ENCODE results near the gene FCHO2.
"Not testable (repeated sequence)": the region's sequence is repeated elsewhere in the genome, so short reads cannot be mapped to it uniquely, and the experiment has no call there.

Gene FCHO2

DNA sequence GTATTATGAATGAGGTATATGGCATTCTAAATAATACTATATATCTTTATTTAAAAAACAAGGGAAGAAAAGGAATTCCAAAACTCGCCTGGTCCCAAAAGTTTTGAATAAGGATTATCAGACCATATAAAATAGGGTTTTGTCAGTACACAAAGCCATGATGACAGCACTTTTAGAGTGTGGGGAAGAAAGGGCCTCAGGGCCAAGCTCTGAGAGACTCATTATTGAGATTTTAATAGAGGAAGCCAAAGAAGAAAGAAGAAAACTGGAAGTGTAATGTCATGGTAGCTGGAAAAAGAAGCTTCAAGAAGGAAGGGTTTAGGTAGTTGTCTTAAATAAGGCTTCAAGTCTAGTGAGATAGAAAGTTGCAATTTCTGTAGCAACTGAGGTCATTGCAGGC, 53.0 kb downstream of the FCHO2 start:
- no peak overlapping the region for H3K4me3 ChIP-seq (ENCODE audit: low read depth, low read length, poor library complexity, severe bottlenecking)
- no peak overlapping the region for H3K9ac ChIP-seq (ENCODE audit: low read length)
- no peak overlapping the region for H3K27ac ChIP-seq (ENCODE audit: low read depth, low read length, poor library complexity, severe bottlenecking)
- H3K4me2 ChIP-seq (ENCODE audit: low read length) = no peak overlapping the region
- H3K9me3 ChIP-seq (ENCODE audit: low read length) = no peaks in the 10 kb centered on the region
- no peaks in the 10 kb centered on the region for H3K4me1 ChIP-seq (ENCODE audit: insufficient read depth, low read length, severe bottlenecking)
- no peaks in the 10 kb centered on the region for H4K20me1 ChIP-seq (ENCODE audit: insufficient read depth, low read length)
- no peaks in the 10 kb centered on the region for H3K9me2 ChIP-seq (ENCODE audit: low read depth, low read length)
- no peaks in the 10 kb centered on the region for H3K36me3 ChIP-seq (ENCODE audit: insufficient read depth, low read length)
- H3K79me2 ChIP-seq (ENCODE audit: insufficient read depth, low read length) = no peaks in the 10 kb centered on the region
- H3F3A ChIP-seq (ENCODE audit: insufficient read depth, low read length) = no peaks in the 10 kb centered on the region
- no peak overlapping the region for H2AFZ ChIP-seq (ENCODE audit: low read length)
- no peaks in the 10 kb centered on the region for H3K27me3 ChIP-seq (ENCODE audit: insufficient read depth, low read length)
- TF ChIP-seq EZH2 (IDR thresholded peaks at IDR 0.05; ENCODE audit: borderline replicate concordance, low read length) = no peak
- no peak for TF ChIP-seq CTCF (IDR thresholded peaks at IDR 0.05; ENCODE audit: low read length)

- H3K79me2 ChIP-seq (ENCODE audit: insufficient read depth, low read length); H3K27ac ChIP-seq (ENCODE audit: low read depth, low read length, poor library complexity, severe bottlenecking); H3K4me1 ChIP-seq (ENCODE audit: insufficient read depth, low read length, severe bottlenecking); H2AFZ ChIP-seq (ENCODE audit: low read length); H3K9me3 ChIP-seq (ENCODE audit: low read length); H3F3A ChIP-seq (ENCODE audit: insufficient read depth, low read length); H3K36me3 ChIP-seq (ENCODE audit: insufficient read depth, low read length); H4K20me1 ChIP-seq (ENCODE audit: insufficient read depth, low read length); H3K9ac ChIP-seq (ENCODE audit: low read length); H3K4me2 ChIP-seq (ENCODE audit: low read length); H3K4me3 ChIP-seq (ENCODE audit: low read depth, low read length, poor library complexity, severe bottlenecking); H3K27me3 ChIP-seq (ENCODE audit: insufficient read depth, low read length); H3K9me2 ChIP-seq (ENCODE audit: low read depth, low read length): not testable (repeated sequence)
Measured at GRCh38 chr5:73011612-73012011, 55.8 kb downstream of the FCHO2 start.

GRCh38 chr5:73018892-73019291, 63.1 kb downstream of the FCHO2 start:
- no peak for TF ChIP-seq CTCF (IDR thresholded peaks at IDR 0.05; ENCODE audit: low read length)
- TF ChIP-seq EZH2 (IDR thresholded peaks at IDR 0.05; ENCODE audit: borderline replicate concordance, low read length) = no peak
- Histone ChIP-seq H3K4me3 (ENCODE audit: low read depth, low read length, poor library complexity, severe bottlenecking) (no peak overlapping the region), H3K9ac (ENCODE audit: low read length) (no peak overlapping the region), H3K4me2 (ENCODE audit: low read length) (no peak overlapping the region), H4K20me1 (ENCODE audit: insufficient read depth, low read length) (no peaks in the 10 kb centered on the region), H3K36me3 (ENCODE audit: insufficient read depth, low read length) (no peaks in the 10 kb centered on the region), H3K27ac (ENCODE audit: low read depth, low read length, poor library complexity, severe bottlenecking) (no peak overlapping the region), H3K9me3 (ENCODE audit: low read length) (no peaks in the 10 kb centered on the region), H3K4me1 (ENCODE audit: insufficient read depth, low read length, severe bottlenecking) (no peaks in the 10 kb centered on the region), H3K27me3 (ENCODE audit: insufficient read depth, low read length) (no peaks in the 10 kb centered on the region), H3K79me2 (ENCODE audit: insufficient read depth, low read length) (no peaks in the 10 kb centered on the region), H3F3A (ENCODE audit: insufficient read depth, low read length) (no peaks in the 10 kb centered on the region), H2AFZ (ENCODE audit: low read length) (no peak overlapping the region), H3K9me2 (ENCODE audit: low read depth, low read length) (no peaks in the 10 kb centered on the region)

DNA sequence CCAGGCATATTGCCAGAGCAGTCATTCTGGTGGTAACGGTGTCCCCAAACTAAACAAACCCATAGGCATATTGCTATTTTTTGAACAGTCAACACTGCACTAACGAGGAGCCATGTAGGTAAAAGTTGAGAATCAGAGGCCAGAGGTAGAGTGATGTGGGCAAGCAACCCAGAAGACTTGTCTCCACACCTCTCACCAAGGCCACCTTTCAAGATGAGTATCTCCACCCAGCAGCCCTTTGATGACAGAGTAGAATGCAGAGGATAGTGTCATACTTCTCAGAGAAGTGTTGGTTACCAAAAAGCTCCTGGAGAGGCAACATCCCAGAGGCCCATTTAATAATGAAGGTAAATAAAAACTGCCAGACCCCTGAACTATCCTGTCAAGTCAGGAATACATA, 63.9 kb downstream of the FCHO2 start:
- Histone ChIP-seq H3K36me3 (ENCODE audit: insufficient read depth, low read length) (no peaks in the 10 kb centered on the region), H3K4me3 (ENCODE audit: low read depth, low read length, poor library complexity, severe bottlenecking) (no peak overlapping the region), H3F3A (ENCODE audit: insufficient read depth, low read length) (no peaks in the 10 kb centered on the region), H2AFZ (ENCODE audit: low read length) (no peak overlapping the region), H3K27me3 (ENCODE audit: insufficient read depth, low read length) (no peaks in the 10 kb centered on the region), H3K79me2 (ENCODE audit: insufficient read depth, low read length) (no peaks in the 10 kb centered on the region), H3K9me3 (ENCODE audit: low read length) (no peaks in the 10 kb centered on the region), H3K9me2 (ENCODE audit: low read depth, low read length) (no peaks in the 10 kb centered on the region), H3K4me2 (ENCODE audit: low read length) (no peak overlapping the region), H3K9ac (ENCODE audit: low read length) (no peak overlapping the region), H3K27ac (ENCODE audit: low read depth, low read length, poor library complexity, severe bottlenecking) (no peak overlapping the region), H4K20me1 (ENCODE audit: insufficient read depth, low read length) (no peaks in the 10 kb centered on the region), H3K4me1 (ENCODE audit: insufficient read depth, low read length, severe bottlenecking) (no peaks in the 10 kb centered on the region)
- no peak for TF ChIP-seq CTCF (IDR thresholded peaks at IDR 0.05; ENCODE audit: low read length)
- no peak for TF ChIP-seq EZH2 (IDR thresholded peaks at IDR 0.05; ENCODE audit: borderline replicate concordance, low read length)
